ENCODE data around the gene KRTAP10-1. TPM values are rescaled to one million over a fixed set of nuclear protein-coding genes. Genes with fewer than 3 reads are reported as not detected.
"Not testable (repeated sequence)": the region's sequence is repeated elsewhere in the genome, so short reads cannot be mapped to it uniquely, and the experiment has no call there.

KRTAP10-1 gene
- polyA plus RNA-seq, 3 donors = not detected

DNA sequence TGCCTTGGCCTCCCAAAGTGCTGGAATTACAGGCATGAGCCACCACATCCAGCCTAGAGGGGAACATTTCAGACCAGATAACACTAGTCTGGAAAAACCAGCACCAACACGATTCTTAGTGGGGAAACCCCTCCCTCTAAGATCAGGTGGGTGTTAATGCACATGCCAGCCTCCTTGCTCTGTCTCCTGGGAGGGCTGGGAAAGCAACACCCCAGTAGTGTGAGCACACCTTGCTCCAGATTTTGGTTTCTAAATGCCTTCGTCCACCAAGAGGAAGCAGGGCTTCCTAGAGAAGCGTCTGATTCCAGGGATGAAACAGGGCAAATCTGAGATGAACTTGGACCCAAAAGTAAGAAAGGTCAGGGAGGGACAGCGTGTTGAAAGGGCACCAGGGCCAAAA, 31.3 kb upstream of the KRTAP10-1 start:
- DNase-seq = no peak

DNA sequence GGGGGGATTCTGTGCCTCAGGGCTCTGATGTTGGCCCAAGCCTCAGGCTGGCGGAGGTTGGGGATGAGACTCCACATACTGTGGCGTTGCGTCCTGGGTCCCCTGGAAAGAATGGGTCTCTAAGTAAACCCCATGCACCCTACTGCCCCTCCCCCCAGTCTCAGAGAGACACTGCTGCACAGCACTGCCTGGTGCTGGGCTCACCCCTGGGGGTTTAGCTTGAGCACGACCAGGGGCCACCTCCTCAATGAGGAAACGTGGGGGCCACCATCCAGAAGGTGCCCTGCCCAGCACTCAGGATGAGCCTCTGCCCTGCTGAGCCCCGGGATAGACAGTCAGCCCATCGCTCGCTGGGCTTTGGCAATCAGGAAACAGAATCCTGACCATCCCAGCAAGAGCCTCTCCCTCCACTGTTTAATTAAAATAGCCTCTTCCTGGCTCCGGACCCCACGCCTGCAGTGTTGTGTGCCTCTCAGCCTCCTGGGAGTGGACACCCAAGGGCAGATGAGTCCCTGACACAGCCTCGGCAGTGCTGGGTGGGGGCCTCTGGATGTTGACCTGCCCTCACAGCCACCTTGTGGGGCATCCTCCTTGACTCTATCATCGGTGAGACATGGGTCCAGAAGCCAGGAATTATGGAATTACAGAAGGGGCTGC, 30.0 kb upstream of the KRTAP10-1 start:
- DNase-seq = no peak

DNA sequence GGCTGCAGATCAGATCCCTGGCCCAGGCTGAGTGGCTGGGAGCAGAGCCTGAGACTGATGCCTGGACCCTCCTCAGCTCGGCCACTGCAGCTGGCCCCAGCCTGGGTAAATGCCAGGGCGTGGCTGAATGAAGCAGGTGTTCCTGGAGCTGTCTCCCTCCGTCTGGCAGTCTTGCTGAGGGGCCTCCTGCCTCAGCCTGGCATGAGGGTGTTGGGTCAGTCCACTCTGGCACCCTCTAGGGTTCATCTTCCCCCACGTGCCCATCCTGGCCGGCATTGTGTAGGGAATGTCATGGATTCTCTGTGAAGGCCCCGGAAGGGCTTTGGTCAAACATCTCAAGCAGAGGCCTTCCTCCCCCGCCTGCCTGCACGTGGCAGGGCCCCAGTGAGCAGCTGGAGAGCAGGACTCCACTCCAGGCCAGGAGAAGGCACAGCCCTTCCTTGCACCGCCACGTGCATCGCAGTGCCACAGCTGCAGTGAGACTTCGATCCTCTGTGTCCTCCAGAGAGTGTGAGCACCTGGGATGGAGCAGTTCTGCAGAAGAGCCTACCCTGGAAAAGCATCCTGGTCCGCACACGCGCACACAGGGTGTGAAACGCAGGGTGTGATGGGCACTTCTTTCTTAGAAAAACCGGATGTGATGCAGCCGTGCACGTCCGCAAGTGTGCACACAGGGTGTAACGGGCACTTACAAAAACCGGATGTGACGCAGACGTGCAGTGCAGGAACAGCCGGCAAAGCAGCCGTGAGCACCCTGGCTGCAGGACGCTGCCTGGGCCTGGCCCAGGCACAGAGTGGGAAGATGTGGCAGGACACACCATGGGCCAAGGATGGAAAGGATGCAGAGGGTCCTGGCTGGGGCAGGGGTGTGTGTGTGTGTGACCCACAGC, 28.9 kb upstream of the KRTAP10-1 start:
- DNase-seq = no peak

DNA sequence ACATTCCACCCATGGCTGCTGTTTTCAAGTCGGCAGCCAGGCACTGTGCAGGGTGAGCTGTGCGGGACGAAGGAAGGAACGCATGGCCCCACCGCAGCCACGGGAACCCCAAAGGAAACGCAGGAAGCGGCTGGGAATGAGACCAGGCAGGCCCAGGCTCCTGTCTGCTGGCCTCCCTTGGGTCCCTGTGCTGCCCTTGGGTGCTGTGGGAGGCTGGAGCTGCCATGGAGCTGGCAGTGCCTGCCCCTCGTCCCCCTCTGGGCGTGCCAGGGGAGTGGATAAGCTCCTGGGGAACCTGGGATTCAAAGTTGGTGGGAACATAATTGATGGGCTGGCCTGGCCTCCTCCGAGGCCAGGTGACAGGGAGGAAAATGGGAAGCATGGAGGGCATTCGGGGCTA, 28.3 kb upstream of the KRTAP10-1 start:
- no peak for DNase-seq

DNA sequence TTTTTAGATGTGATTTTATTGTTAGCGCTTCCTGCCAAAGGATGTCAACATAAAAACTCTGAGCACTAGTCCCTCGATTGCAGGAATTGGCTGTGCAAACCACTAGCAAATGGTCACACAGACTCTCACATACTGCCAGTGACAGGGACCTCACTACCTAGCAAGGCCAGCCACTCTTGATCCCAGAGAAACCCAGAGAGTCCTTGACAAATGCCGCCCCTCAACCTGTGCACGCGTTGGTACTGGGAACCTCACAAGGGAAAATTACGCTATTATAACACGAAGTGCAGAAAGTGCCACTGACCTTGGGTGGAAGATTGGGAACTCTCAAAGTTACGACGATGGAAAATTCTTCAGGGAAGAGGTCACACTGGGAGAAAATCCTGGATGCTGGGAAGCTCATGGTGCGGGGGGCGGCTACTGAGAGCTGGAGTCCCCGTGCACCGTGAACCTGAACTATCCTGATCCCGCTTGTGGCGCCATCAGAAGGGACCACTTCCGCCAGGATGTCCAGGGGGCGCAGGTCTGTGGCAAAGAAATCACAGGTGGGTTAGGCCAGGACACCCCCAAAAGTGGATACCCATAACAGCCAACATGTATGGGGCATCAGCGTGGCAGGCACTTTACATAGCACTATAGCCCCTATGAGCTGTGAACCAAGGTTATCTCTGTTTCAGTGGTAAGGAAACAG, 27.6 kb upstream of the KRTAP10-1 start:
- no peak for DNase-seq

DNA sequence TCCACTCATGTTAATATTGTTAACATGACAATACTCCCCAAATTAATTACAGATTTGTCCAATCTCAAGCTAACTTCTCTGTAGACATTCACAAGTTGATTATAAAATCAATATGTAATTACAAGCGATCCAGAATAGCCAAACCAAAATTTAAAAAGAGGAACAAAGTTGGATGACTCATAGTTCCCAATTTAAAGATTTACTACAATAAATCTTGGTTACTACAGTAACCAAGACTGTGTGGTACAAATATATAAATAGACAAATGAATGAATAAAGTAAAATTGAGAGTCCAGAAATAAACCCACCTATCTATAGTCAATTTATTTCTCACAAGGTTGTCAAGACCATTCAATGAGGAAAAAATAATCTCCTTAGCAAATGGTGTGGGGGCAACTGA, 26.4 kb upstream of the KRTAP10-1 start:
- DNase-seq = no peak

DNA sequence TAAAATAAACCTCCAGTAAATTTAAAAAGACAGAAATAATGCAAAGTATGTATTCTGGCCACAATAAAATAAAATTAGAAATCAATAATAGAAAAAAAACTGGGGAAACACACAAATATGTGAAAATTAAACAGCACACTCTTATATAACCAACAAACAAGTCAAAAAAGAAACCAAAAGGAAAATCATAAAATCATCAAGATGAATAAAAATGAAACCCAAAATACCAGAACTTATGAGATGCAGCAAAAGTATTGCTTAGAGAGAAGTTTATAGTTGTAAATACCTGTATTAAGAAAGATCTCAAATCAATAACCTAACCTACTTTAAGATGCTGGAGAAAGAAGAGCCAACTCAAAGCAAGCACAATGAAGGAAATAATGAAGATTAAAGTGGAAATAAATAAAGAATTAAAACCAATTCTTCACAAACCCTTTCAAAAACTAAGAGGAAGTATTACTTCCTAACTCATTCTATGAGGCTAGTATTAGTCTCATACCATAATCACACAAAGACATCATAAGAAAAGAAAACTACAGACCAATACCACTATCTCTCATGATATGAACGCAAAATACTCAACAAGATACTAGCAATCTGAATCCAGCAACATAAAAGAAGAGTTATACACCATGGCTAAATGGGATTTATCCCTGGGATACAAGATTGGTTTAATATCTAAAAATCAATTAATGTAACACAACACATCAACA, 25.0 kb upstream of the KRTAP10-1 start:
- no peak for DNase-seq

DNA sequence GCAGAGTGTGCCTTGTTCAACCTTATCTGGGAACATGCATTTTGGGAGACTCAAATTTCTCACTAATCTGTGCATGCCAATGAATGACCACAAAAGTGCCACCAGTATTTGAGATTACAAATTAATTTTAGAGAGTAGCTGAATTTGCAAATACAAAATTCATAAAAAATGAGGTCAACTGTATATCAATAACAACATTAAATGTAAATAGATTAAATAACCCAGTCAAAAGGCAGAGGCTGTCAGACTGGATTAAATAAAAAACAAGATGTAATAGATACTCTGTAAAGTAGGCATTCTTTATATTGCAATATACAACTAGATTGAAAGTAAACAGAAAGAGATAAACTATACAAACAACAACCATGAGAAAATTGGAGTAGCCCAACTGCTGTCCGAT, 24.1 kb upstream of the KRTAP10-1 start:
- DNase-seq = no peak

DNA sequence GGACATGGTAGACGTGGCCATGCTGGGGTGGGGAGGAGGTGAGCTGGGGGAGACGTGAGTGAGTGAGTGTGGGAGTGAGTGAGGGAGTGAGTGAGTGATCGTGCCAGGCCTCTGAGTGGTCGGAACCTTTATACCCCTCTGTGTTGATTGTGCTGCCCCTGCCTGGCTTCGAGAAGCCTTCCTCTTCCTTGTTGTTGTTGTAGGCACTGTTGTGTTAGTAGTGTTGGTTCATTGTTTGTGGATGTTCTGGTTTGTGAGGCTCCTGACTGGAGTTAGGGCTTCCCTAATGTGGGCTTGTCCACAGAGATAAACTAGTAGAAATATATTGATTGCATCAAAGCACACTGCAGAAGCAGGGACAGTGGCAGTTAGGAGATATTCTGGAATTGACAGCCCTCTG, 18.7 kb upstream of the KRTAP10-1 start, which contains the start of gene KRTAP10-3:
TSS of gene KRTAP10-3 (minus strand) at position 101 of the 400 bp plus-strand sequence. CDS start at position 21, 80 bp downstream.
- no peak for DNase-seq

DNA sequence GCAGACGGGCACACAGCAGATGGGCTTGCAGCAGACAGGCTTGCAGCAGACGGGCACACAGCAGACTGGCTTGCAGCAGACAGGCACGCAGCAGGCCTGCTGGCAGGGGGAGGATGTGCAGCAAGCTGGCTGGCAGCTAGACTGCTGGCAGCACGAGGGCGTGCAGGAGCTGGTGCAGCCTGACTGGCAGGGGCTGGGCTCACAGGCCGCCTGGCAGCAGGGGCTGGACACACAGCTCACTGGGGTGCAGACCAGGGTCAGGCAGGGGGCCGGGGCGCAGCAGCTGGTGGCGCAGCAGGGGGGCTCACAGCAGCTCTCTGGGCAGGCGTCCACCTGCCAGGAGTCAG, 18.3 kb upstream of the KRTAP10-1 start:
- not testable (repeated sequence) for DNase-seq

DNA sequence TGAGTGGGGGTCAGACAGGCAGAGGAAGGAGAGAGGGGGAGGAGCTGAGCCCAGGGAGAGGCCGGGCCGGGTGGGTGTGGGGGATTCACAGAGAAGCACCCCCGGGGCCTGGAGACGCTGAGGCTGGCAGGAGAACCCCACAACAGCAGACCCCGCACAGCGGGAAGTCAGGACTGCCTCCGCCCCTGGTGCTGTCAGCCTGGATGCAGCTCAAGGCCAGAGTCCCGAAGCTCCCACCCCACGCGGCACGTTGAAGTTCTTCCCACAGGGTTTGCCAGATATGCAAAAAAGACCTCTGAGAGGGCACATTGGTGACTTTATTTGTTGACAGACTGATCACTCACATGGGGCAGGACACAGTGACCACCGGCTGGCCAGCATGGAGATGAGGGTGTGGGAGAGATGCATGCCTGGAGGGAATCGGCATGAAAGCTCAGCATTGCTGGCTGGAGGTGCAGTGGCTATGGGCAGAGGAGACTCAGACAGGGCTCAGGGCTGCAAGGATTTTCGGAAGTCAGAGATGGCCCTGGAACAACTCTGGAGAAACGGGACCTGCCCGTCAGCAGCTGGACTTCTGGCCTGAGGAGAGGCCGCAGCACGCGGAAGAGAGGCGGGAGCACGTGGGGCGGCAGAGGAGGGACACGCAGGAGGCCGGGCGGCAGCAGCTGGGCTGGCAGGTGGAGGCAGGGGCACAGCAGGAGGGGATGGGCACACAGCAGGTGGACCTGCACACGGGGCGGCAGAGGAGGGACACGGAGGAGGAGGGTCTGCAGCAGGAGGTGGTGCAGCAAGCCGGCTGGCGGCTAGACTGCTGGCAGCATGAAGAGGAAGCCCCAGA, 17.7 kb upstream of the KRTAP10-1 start:
- DNase-seq = no peak

DNA sequence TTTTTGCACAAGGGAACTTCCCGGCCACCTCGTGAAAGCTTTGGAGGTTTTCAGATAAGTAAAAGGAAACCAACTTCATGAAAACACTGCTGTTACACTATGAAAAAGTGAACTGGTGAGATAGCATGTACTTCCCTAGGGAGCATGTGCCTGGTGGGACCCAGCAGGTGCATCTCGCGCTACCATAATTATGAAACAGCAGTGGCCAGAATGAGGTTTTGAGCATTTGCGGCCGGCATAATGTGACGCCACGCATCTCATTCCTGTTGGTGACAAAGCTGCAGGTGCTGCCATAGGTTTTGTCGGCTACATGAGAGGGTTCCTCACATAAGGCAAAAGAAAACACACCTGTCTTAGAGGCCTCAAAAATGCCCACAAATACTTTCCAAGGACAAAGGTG, 16.9 kb upstream of the KRTAP10-1 start:
- no peak for DNase-seq

DNA sequence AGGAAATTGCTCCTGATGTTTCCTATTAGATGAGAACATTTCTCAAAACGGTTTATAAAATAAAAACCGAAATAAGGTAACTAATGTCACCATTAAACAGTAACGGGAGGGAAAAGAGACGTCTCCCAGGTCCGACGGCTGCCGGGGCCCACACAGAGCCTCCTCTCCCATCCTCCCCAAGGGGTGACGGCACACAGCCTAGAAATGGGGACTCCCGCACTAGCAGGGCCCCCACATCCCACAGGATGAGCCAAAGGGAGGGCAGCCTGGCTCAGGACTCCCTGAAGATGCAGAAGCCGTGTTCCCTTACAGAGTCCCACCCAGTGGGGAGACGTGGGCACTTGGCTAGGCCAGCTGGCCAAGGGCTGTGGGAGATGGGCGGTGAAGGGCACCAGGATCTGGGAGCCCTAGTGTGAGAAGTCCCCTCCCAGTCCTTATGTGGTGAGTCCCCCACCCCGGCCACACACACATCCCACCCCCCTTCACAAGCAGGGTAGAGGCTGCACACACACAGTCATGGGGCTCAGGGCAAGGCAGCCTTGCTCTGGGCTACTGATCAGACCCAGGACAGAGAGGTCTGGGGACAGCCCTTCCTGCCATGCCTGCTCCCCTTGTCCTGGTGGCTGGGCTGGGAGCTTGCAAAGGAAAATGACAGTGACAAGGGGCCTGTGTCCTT, 15.3 kb upstream of the KRTAP10-1 start:
- DNase-seq = no peak

DNA sequence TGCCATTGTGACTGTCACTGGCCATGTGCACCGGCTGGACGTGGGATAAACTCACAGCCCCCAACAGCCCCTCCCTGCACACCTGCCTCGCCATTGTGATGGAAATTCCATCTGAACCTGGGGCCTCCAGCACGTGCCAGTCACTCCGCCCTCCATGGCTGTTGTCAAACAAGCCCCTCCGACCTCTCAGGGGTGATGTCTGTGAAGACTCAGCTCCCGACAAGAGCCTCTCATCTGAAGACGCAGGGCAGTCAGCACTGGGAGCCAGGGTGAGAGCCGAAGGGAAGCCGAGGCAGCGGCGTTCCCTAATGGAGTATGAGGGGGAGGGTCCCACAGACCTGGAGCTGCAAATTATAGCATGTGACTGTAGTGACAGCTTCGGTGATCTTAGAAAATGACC, 12.7 kb upstream of the KRTAP10-1 start:
- no peak for DNase-seq

DNA sequence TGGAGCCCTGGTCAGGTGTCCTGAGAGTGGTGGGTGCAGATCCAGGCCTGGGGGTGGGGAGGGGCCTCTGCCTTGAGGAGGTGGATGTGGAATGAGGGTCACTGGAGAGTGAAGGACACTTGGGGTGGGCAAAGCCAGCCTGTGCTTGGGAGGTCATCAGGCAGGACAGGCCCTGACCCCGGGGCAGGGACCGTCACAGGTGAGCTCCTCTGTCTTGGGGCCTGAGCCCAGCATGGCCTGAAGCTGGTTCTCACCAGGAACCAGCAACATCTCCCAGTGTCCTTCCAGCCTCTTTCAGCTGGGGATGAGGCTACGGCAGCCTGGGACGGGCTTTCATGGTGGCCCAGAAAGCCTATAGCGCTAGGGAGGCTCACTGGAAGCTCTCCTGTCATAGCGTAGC, 12.1 kb upstream of the KRTAP10-1 start:
- DNase-seq = no peak

DNA sequence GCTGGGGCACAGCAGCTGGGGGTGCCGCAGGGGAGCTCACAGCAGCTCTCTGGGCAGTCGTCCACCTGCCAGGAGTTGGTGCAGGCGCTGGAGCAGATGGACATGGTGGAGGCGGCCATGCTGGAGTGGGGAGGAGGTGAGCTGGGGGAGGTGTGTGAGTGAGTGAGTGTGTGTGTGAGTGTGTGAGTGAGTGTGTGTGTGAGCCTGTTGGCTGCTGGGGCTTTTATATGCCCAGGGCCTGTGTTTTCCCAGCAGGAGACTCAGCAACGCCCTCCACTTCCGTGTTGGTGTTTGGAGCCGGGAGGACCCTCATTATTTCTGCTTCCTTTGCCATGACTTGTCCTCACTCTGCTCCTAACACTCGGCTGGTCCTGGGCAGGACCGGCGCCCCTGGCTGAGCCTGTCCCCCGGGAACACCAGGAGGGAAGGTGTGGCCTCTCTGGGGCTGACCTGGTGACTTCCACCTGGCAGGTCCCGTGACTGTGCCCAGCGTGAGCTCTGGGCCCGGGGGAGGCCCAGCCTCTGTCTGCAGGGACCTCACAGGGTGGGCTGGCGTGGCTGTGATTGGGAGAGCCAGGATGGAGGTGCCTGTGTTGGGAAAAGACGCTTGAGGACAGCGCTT, 11.5 kb upstream of the KRTAP10-1 start, which contains the start of gene KRTAP10-2:
TSS of gene KRTAP10-2 (minus strand) at position 166 of the 622 bp plus-strand sequence. CDS start at position 119, 47 bp downstream.
- no peak for DNase-seq

DNA sequence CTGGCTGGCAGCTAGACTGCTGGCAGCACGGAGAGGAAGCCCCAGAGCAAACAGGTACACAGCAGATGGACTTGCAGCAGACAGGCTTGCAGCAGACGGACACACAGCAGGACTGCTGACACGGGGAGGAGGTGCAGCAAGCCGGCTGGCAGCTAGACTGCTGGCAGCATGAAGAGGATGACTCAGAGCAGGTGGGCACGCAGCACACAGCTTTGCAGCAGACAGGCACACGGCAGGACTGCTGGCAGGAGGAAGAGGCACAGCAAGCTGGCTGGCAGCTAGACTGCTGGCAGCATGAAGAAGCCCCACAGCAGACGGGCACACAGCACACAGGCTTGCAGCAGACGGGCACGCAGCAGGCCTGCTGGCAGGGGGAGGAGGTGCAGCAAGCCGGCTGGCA, 10.8 kb upstream of the KRTAP10-1 start:
- no peak for DNase-seq

DNA sequence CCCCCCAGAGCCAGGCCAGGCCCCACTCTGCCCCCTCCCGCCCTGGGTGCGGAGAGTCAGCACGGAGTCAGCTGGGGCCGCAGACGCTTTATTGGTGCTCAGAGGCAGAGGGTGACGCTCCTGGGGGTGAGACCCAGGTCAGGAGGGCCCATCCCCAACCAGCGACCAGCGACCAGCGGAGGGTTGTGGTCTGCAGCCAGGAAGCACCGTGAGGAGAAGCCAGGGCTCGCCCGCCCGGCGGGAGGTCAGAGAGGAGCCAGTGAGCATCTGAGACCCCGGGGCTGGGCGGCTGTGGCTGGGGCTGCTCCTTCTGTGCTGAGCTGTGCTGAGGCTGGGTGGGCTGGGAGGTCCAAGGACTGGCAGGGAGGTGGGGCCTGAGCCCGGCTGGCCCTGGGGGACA, 10.3 kb upstream of the KRTAP10-1 start:
- not testable (repeated sequence) for DNase-seq

DNA sequence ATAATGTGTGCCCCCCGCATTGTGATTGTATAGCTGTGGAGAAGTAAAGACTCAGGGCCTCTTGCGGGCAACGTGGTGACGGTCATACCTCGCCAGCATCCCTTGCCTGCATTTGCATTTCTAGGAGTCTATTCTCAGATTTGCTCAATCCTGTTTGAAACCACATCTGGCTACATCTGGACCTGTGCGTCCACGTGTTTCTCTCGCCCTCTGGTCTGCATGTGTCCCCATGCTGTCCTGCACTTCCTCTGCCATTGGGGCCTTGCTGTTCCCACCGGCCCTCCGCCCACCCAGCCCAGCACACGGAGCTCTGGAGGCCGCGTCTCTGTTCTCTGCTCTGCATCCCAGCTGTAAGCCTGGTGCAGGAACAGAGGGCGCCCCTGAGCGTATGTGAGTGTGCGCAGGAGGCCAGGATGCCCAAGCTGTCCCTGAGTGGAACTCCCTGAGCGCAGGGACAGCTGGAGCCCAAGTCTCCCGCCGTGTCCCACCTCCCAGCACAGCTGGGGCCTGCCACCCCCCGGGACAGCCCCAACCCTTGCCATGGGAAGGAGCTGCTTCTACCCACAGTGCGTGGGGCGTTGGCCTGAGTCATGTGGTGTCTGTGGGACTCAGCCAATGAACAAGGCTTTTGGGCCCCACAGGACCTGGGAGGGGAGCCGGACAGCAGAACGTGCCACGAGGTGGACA, 9.7 kb upstream of the KRTAP10-1 start:
- no peak for DNase-seq
